GM21367 (cell line): ENCODE measurements around the gene CMTM1.
"Not testable (repeated sequence)": the region's sequence is repeated elsewhere in the genome, so short reads cannot be mapped to it uniquely, and the experiment has no call there.

Experiments
- ATAC-seq: cut with Tn5 transposase; IDR thresholded peaks from one replicate; pipeline ENCODE4 v1.9.1; 2021; ENCODE audit not compliant: unreplicated experiment

CMTM1 gene

DNA sequence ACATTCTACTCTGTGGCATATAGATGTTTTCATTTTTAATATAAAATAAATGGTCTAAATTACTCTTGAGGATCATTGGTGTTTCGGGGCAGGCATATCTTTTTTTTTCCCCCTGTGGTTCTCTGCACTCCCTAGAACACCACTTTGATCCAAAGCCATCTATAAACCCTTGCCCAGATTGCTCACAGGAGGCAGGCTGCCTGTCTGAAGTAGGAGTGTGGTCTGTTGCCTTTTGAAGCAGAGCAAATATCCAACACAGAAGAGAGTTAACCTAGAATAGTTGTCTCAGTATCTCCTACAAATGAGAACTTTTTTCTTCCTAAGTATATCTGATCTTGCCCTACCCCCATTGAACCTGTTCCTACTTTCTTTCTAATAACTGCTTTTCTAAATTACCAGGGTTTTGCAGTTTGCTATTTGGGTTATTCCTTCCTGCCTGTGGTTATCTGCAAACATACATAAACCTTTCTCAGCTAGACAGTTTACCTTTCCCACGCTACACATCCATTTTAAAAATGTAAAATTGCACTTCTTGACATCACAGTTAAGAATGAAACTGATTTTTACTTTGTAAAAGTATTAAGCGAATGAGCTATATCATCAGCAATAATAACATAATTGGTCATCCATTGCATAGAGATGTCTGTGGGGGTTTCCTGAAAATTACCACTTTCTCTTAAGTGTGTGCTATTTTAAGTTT is 4.7 kb upstream of the CMTM1 start:
- no peak for ATAC-seq

DNA sequence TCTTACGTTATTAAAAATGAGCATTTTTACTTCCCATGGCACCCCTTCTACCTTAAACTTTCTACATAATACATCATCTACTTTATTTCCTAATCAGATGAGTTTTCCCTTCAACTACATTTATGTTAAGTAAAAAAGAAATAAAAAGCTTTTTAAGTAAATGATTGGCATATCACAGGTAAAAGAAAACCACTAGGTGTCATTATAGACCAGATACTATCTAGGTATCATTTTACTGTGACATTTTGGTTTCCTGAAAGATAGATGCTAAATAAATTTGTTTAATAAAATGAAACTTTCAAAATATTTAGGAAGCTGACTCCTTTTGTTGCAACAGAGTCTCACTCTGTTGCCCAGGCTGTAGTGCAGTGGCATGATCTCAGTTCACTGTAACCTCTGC is 3.8 kb upstream of the CMTM1 start:
- no peak for ATAC-seq

DNA sequence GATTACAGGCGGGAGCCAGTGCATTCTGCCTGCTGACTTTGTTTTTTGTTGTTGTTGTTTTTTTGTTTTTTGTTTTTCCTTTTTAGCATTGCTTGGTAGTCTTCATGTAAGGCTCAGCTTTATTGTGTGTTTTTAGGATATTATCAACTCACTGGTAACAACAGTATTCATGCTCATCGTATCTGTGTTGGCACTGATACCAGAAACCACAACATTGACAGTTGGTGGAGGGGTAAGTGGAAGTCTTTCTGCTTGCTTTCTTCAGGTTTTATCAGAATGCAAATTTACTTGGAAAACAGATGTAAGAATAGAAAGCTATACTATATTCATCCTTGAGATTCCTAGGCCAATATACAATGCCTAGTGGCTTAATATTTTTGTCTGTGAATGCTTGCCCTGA is 3.3 kb upstream of the CMTM1 start:
- ATAC-seq, result no peak

DNA sequence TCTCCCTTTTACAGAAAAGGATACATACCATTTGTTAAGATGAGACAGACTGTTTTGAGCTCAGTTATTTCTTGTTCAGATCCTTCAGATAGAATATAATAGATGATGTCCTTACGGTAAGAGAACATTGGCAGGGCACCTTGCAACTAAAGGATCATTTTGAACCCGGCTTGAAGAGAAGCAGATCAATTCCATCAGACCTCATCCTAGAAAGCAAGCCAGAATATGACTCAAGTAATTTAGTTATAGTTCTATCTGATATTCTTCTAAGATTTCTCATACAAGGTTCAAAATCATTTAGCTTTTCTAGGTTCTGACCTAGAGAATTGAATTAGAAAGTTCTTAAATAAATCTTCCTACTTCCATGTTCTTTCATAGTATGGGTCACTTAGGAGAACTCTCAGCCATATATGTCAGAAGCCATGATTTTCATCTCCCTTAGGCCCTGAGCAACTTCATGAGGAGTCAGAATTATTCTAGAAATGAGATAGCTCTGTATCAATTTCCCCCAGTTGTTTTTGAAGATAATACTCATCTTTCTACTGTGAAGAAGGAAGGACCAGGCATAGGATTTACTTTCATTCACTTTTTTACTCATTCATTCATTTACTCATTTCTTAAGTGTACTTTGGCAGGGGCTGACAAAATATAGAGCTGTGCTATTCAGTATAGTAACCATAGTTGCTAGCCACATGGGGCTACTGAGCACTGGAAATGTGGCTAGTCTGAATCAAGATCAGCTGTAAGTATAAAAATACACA is 2.5 kb upstream of the CMTM1 start:
- no peak for ATAC-seq

DNA sequence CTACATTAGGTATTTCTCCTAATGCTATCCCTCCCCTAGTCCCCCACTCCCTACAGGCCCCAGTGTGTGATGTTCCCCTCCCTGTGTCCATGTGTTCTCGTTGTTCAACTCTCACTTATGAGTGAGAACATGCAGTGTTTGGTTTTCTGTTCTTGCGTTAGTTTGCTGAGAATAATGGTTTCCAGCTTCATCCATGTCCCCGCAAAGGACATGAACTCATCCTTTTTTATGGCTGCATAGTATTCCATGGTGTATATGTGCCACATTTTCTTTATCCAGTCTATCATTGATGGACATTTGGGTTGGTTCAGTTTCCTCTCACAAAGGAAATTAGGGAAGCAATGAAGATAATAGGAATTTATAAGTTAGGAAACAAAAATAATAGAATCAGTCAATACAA is 1.0 kb downstream of the CMTM1 start:
- not testable (repeated sequence) for ATAC-seq

DNA sequence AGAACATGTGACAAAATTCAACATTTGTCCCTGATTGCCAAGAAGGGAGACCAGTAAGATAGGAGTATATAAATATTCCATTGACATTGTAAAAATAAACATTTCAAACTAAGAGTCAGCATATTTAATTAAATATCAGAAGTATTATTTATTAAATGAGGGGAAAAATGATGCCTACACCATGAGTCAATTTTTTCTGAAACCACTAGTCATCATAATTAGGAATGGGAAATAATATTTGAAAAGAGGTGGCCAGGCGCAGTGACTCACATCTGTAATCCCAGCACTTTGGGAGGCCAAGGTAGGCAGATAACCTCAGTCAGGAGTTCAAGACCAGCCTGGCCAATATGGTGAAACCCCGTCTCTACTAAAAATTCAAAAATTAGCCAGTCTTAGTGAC is 2.1 kb downstream of the CMTM1 start:
- ATAC-seq, result no peak

DNA sequence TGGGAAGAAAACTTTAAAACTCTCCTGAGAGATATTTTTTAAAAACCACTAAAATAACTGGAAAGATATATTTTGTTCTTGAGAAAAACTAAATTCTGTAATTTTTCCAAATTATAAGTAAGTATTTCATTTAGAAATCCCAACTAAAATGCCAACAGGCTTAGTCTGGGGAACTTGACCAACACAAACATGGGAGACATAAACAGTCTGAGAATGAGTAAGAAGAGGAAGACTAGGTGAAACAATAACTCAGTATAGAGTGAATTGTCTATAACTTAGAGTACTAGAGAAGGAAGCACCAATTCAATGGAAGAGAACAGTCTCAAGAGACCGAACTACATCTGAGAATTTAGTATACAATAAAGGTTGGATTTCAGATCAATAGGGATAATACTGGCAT is 2.9 kb downstream of the CMTM1 start:
- ATAC-seq, result no peak

DNA sequence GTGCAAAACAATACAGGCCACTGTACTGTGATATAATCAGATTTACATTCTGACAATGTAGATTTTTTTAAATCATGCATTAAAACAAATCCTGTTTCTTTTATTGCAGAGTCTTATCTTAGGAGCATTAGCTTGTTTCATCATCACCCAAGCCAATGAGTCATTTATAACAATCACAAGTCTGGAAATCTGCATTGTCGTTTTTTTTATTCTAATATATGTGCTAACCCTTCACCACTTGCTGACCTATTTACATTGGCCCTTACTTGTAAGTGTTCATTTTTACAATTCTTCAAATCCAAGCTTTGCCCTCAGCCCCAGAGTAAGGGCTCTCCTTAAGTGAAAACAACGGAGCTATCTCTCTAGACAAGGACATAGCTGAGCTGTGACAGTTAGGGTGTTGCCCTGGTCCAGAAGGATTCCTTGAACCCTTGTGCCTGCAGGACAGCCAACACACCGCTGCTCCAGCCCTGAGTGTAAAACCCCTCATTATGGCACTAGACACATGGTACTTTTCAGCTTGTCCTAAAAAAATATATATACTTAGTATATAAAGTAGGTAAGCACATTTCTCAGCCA is 3.7 kb downstream of the CMTM1 start:
- ATAC-seq, result no peak

DNA sequence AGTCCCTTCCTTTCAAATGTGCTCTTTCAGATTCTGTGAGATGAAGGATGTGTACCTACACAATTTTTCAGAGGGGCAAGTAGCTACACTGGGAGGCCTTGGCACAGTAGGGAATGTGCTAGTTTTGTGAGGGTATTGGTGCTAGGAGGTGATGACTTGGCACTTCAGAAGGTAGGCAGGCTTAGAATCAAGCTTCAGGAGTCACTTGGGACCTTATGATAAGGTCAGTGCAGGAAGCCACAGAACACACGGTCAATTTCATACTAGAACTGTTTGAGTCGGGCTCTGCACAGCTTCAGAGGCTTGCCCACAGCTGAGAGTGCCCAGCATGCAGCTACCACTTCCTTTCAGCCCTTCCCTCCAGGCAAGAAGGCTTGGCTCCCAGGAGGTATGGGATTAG is 6.1 kb downstream of the CMTM1 start:
- no peak for ATAC-seq

DNA sequence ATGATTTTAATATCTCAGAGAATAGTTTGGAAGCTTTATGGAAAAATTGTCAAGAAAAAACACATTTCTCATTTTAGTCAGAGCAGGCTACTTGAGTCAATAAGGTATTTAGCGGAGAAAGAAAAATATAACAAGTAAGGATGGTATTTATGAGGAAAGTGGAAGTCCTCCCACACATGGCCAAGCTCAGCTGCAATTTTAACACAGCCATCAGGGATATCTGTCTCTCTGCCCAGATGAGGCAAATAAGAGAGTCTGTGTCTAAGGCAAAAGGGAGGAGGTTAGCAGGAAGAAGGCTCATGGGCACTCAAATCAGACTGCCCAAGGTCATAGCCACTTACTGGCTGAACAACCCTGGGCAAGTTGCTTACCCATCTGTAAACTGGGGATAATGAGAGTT is 7.8 kb downstream of the CMTM1 start:
- ATAC-seq, result no peak

DNA sequence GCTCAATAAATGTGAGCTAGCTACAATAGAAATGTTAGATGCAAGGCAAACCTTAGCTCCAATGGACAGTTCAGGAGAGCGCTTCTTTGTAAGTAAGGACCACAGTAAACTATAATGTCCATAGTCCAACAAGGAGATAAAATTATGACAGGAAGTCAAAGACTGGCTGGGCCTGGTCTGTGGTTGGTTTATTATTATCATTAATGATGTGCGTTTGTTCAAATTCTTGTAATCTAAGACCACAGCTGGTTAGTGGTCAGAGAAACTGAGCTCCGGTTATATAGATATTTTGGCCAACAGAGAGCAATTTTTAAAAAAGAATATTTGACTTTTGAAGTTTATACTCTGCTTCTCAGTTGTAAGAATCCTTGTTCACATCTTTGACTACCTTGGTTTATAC is 8.3 kb downstream of the CMTM1 start:
- no peak for ATAC-seq

DNA sequence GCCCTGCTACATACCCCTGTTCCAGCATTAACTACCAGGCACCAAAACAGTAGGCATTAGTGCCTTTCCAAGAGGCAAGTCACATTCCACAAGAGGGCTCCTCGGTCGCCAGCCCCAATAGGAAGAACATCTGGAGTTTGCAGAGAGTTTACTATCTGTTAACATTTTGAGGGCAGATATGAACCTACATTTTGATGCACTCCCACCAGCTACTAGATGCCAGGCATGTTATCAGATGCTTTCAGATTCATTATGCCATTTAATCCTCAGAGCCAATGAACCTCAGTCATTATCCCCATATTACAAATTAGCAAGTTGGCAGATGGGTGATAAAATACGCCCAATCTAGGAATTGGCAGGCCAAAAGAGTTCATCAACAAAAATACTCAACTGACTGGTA is 8.8 kb downstream of the CMTM1 start:
- no peak for ATAC-seq

DNA sequence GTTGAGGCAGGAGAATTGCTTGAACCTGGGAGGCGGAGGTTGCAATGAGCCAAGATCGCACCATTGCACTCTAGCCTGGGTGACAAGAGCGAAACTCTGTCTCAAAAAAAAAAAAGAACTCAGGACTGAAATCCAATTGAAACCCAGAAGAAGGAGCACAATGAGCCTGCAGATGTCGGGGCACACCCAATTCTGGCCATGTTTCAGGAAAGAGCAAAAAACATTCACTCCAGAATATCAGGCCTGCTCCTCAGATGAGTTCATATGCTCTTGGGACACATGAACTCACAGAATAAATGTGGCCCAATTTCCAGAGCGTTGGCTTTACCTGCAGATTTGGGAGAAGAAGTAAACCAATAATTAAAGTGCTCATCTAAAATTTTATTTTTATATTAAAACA is 10.1 kb downstream of the CMTM1 start:
- no peak for ATAC-seq

DNA sequence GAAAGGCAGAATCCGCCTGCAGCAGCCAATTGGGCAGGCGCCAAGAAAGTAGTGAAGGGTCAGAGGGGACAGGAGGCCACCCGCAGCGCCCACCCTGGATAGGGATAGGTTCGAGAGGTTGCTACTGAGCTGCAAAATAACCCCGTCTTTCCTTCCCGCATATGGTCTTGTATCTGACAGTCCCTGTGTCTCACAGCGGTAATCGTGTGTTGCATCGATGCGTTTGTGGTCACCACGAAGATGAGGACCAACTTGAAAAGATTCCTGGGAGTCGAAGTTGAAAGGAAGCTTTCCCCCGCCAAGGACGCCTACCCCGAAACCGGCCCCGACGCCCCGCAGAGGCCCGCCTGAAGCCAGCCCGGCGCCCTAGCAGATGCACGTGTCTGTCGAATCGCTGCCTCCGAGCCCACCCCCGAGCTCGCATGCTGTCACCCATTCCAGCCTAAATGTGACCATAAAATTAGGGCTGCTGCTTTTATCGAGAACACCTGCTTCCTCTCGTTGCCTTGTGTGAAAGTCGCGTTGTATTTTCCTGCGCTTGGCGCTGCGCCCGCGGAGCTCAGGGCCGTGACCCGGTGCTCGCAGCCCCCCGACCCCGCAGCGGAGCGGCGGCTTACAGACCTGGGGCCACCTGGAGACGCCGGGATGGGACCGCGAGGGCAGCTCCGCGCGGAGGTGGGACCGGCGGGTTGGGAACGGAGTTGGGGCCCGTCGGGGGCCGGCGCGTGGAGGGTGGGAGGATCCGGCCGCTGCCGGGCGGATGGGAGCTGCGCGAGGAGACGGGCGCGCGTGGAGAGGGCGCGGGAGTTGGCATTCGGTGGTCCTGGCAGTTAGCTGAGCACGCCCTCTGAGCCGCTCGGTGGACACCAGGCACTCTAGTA is 12.7 kb downstream of the CMTM1 start, which contains the start of gene CMTM2:
Gene CMTM2, plus strand, starts transcription at position 813 of the 881 bp plus-strand sequence. CDS start 145 bp downstream, outside the sequence.
- no peak for ATAC-seq

DNA sequence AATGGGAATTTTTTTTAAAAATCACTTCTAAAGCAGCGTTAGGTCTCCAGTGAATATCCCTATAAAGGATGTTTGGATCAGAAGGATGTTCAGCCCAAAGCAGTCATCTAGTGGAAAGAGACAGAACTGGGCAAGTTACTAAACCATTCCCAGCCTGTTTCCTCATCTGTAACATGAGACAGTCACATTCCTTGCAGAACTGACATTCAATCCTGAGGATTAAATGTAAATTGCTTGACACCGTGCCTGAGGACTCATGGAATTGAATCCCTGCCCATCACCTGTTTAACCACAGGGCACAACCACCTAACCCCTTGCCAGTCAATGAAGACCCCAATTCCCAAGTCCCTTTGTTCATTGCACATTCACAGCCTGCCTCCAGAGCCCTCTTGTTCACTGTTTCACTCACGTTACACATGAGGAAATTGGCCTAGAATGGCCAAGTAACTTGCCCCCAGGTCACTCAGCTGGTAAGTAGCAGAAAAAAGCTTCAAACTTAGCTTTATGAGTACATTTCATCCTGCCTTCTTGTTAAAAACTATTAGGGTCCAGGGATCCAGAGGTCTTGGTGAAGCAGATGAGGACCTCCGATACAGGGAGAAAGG is 14.5 kb downstream of the CMTM1 start:
- no peak for ATAC-seq

DNA sequence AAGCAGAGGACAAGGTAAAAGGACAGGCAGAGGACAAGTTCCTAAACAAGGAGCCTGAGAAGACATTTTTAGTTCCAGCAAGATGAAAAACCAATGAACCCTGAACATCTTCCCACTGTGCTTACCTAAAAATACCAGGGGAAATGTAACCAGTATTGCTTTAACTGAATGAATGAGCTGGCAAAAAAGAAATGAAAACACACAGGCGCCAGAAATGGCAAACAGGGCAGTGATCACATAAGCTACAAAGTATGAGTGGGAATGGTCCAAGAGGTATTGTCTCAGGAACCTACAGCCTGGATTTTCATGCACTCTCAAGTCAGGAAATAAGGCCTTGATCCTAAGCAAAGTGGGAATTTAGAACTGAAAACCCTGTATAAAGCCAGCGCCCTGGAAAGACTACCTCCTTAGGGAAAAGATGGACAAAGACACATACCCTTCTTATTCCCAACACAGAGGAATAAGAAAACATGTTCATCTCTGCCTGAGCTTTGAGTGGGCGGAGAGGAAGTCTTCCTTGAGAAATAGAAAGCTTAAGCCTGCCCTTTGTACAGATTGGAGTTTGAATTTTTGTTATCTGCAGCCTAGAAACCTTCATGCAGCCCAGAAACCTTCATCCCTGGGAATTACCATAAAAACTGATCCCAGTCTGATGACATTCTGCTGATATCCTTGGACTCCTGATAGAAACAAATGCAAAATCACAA is 15.2 kb downstream of the CMTM1 start:
- no peak for ATAC-seq

DNA sequence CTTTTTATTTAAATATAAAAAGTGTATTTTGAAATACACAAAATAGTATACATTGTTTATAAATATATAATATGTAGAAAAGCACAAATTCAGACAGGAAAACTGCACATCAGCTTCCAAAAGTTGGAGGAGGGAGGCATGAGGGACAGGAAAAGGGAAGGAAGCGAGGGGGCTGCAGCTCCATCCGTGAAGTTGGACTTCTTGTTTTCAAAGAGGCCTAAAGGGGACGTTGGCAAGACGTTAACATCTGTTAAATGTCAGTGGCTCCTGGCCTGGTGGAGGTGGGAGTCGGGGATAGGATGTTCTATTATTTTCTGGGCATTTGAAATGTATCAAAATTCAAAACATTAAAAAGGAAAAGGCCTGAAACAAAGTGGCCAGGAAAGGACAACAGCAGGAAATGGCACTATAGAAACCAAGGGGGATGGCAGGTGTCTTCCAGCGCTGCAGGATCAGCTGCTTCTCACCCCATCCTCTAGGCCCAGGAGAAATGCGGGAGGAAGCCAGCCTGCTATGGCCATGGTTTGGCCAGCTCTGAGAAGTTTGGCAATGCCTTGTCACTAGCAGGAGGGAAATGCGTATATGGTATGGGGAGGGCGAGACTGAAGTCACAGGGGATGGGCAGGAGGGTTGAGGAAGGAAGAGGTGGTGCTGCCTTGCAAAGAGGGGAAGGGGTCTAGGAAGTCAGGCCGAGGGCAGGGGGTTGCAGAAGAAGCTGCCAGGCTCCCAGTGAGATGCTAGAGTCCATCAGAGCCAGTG is 19.4 kb downstream of the CMTM1 start:
- no peak for ATAC-seq

DNA sequence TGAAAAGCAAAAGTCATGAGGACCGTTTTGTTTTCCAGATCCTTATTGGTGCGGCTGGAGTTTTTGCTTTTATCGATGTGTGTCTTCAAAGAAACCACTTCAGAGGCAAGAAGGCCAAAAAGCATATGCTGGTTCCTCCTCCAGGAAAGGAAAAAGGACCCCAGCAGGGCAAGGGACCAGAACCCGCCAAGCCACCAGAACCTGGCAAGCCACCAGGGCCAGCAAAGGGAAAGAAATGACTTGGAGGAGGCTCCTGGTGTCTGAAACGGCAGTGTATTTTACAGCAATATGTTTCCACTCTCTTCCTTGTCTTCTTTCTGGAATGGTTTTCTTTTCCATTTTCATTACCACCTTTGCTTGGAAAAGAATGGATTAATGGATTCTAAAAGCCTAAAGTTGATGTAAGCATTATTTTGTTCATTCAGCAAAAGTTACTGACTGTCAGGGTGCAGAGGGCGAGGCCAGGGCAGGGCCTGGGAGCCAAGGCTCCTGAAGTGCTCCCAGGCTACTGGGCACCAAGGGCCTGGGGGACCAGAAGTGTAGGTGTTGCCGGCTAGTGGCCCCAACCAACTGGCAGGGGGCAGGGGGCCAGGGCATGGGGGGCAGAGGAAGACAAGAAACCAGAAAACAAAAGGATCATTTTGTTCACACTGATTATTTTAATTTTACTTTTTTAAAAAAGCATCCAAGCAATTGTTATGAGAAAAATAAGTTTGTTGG is 21.8 kb downstream of the CMTM1 start:
- ATAC-seq, result no peak
